ENCODE data around the gene LRP10. TPM values are rescaled to one million over a fixed set of nuclear protein-coding genes. Genes with fewer than 3 reads are reported as not detected.

Gene LRP10
- total RNA-seq, 4 donors from 2014 or later = 82.3 to 151 (median 97.0) TPM

DNA sequence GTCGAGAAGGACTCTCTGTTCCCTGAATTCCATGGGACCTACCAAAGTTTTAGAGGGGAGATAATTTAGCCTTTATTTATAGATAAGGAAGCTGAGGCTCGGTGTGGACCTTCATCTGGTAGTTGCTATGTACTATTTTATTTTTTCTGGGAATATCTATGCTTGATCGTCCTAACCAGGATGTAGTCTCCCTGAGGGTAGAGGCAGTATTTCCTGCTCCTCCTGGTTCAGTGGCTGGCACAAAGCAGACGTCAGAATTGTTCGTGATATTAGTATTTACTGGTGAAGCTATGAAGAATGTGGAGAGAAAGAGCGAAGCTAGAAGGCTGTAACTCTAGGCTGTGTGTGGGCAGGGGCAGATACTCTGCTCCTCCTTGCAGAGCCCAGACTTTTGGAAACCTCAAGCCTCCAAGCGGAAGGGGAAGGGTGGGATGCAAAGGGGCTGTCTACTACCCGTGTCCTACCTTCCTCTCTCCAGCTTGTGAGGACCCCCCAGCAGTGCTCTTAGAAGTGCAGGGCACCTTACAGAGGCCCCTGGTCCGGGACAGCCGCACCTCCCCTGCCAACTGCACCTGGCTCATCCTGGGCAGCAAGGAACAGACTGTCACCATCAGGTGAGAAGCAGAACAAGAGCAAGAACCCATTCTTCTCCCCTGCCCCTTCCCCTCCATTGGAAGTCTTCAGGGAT is 1.4 kb downstream of the LRP10 start:
- peaks cover 0 to 49% (median 32%) of the 10 kb centered on the region in 3 donors for H3K36me3 ChIP-seq
- peak overlapping the region; percentile 96 to 100 (median 99) for H3K27ac ChIP-seq
- no peak for DNase-seq (ENCODE audit: low spot score in 2 of 2)
- no peaks in the 10 kb centered on the region for H3K9me3 ChIP-seq
- peaks cover 0 to 55% (median 16%) of the 10 kb centered on the region in 4 donors for H3K4me1 ChIP-seq
- H3K4me3 ChIP-seq = peak overlapping the region; percentile 75 to 99 (median 97)
- H3K27me3 ChIP-seq = no peaks in the 10 kb centered on the region
- WGBS, 2 donors = 39 to 42% methylated on average over 10 of the region's 10 CpGs
- TF ChIP-seq POLR2A (IDR thresholded peaks at IDR 0.05) = no peak
- TF ChIP-seq, protein P1, sequence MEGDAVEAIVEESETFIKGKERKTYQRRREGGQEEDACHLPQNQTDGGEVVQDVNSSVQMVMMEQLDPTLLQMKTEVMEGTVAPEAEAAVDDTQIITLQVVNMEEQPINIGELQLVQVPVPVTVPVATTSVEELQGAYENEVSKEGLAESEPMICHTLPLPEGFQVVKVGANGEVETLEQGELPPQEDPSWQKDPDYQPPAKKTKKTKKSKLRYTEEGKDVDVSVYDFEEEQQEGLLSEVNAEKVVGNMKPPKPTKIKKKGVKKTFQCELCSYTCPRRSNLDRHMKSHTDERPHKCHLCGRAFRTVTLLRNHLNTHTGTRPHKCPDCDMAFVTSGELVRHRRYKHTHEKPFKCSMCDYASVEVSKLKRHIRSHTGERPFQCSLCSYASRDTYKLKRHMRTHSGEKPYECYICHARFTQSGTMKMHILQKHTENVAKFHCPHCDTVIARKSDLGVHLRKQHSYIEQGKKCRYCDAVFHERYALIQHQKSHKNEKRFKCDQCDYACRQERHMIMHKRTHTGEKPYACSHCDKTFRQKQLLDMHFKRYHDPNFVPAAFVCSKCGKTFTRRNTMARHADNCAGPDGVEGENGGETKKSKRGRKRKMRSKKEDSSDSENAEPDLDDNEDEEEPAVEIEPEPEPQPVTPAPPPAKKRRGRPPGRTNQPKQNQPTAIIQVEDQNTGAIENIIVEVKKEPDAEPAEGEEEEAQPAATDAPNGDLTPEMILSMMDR (IDR thresholded peaks at IDR 0.05) = no peak
- no peak for TF ChIP-seq EP300 (IDR thresholded peaks at IDR 0.05)

DNA sequence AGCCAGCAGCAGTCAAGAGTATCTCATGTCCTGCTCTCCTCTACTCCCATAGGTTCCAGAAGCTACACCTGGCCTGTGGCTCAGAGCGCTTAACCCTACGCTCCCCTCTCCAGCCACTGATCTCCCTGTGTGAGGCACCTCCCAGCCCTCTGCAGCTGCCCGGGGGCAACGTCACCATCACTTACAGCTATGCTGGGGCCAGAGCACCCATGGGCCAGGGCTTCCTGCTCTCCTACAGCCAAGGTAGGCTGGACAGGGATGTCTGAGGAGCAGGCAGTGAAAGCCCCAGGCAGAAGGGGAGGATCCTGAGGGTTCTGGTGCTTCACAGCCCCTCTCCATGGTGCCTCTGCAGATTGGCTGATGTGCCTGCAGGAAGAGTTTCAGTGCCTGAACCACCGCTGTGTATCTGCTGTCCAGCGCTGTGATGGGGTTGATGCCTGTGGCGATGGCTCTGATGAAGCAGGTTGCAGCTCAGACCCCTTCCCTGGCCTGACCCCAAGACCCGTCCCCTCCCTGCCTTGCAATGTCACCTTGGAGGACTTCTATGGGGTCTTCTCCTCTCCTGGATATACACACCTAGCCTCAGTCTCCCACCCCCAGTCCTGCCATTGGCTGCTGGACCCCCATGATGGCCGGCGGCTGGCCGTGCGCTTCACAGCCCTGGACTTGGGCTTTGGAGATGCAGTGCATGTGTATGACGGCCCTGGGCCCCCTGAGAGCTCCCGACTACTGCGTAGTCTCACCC is 3.6 kb downstream of the LRP10 start:
- no peaks in the 10 kb centered on the region for H3K9me3 ChIP-seq
- DNase-seq (ENCODE audit: low spot score in 2 of 2) = no peak
- no peaks in the 10 kb centered on the region for H3K27me3 ChIP-seq
- WGBS, 2 donors = 92 to 93% methylated on average over 12 to 15 of the region's 15 CpGs
- no peak overlapping the region for H3K4me3 ChIP-seq
- peaks cover 0 to 49% (median 11%) of the 10 kb centered on the region in 4 donors for H3K4me1 ChIP-seq
- TF ChIP-seq POLR2A (IDR thresholded peaks at IDR 0.05) = no peak
- TF ChIP-seq, protein P1 (IDR thresholded peaks at IDR 0.05) = no peak
- no peak for TF ChIP-seq EP300 (IDR thresholded peaks at IDR 0.05)
- H3K27ac ChIP-seq = no peak overlapping the region
- peaks cover 0 to 71% (median 39%) of the 10 kb centered on the region in 3 donors for H3K36me3 ChIP-seq

DNA sequence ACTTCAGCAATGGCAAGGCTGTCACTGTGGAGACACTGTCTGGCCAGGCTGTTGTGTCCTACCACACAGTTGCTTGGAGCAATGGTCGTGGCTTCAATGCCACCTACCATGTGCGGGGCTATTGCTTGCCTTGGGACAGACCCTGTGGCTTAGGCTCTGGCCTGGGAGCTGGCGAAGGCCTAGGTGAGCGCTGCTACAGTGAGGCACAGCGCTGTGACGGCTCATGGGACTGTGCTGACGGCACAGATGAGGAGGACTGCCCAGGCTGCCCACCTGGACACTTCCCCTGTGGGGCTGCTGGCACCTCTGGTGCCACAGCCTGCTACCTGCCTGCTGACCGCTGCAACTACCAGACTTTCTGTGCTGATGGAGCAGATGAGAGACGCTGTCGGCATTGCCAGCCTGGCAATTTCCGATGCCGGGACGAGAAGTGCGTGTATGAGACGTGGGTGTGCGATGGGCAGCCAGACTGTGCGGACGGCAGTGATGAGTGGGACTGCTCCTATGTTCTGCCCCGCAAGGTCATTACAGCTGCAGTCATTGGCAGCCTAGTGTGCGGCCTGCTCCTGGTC is 4.3 kb downstream of the LRP10 start:
- TF ChIP-seq, protein P1 (IDR thresholded peaks at IDR 0.05) = no peak
- no peak for TF ChIP-seq POLR2A (IDR thresholded peaks at IDR 0.05)
- no peak for TF ChIP-seq EP300 (IDR thresholded peaks at IDR 0.05)
- no peak overlapping the region for H3K27ac ChIP-seq
- H3K4me3 ChIP-seq = no peak overlapping the region
- H3K4me1 ChIP-seq = peaks cover 0 to 42% (median 6%) of the 10 kb centered on the region in 4 donors
- 93 to 96% methylated on average over 18 to 19 of the region's 20 CpGs for WGBS, 2 donors
- H3K9me3 ChIP-seq = no peaks in the 10 kb centered on the region
- peaks cover 0 to 71% (median 39%) of the 10 kb centered on the region in 3 donors for H3K36me3 ChIP-seq
- DNase-seq (ENCODE audit: low spot score in 2 of 2) = no peak
- H3K27me3 ChIP-seq = no peaks in the 10 kb centered on the region

DNA sequence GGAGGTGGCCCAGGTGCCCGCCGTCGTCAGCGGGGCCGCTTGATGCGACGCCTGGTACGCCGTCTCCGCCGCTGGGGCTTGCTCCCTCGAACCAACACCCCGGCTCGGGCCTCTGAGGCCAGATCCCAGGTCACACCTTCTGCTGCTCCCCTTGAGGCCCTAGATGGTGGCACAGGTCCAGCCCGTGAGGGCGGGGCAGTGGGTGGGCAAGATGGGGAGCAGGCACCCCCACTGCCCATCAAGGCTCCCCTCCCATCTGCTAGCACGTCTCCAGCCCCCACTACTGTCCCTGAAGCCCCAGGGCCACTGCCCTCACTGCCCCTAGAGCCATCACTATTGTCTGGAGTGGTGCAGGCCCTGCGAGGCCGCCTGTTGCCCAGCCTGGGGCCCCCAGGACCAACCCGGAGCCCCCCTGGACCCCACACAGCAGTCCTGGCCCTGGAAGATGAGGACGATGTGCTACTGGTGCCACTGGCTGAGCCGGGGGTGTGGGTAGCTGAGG is 5.5 kb downstream of the LRP10 start:
- Histone ChIP-seq H3K9me3 (no peaks in the 10 kb centered on the region), H3K4me3 (no peak overlapping the region), H3K4me1 (peaks cover 0 to 44% (median 6%) of the 10 kb centered on the region in 4 donors), H3K27me3 (no peaks in the 10 kb centered on the region), H3K36me3 (peaks cover 0 to 71% (median 39%) of the 10 kb centered on the region in 3 donors), H3K27ac (no peak overlapping the region)
- 93 to 94% methylated on average over 15 to 22 of the region's 22 CpGs for WGBS, 2 donors
- TF ChIP-seq EP300 (IDR thresholded peaks at IDR 0.05) (no peak), POLR2A (IDR thresholded peaks at IDR 0.05) (no peak)
- TF ChIP-seq, protein P1 (IDR thresholded peaks at IDR 0.05) = no peak
- no peak for DNase-seq (ENCODE audit: low spot score in 2 of 2)
